HepG2 (cell line): Measurements from ENCODE around the gene TIMM44. TPM values are rescaled to one million over a fixed set of nuclear protein-coding genes. Genes with fewer than 3 reads are reported as not detected.
A peak's percentile ranks its signal among the peaks of the same experiment; 100 is the strongest.

Experiments used
- ATAD3A ChIP-seq: sonication (generic); formaldehyde crosslinking; IDR thresholded peaks from 2 replicates; pipeline ENCODE4 v1.4.0; 2020; ENCODE audit warnings: missing genetic modification reagents
- CEBPG ChIP-seq: IDR thresholded peaks from 2 replicates; pipeline ENCODE4 v1.6.1; 2016
- KDM1A ChIP-seq: IDR thresholded peaks from 2 replicates; pipeline ENCODE4 v1.6.1; 2016; ENCODE audit warnings: missing compliant biosample characterization
- KLF6 ChIP-seq: IDR thresholded peaks from 2 replicates; pipeline ENCODE4 v1.8.0; 2016; ENCODE audit warnings: missing biosample characterization, missing genetic modification reagents
- NFE2 ChIP-seq: sonication (generic); formaldehyde crosslinking; IDR thresholded peaks from 2 replicates; pipeline ENCODE4 v1.4.0; 2020; ENCODE audit warnings: missing genetic modification reagents
- POLR2A ChIP-seq, 2 experiments: IDR thresholded peaks; 2 replicates each; pipeline ENCODE4 v1.6.1; 2011; ENCODE audit warnings: low read depth in 2 of 2, low read length in 2 of 2, mild to moderate bottlenecking in 1 of 2, moderate library complexity in 1 of 2; ENCODE audit not compliant: insufficient read depth in 1 of 2
- POLR2AphosphoS2 ChIP-seq: IDR thresholded peaks from 2 replicates; pipeline ENCODE4 v1.6.1; 2011; ENCODE audit warnings: low read depth, low read length, improper control_type of control experiment
- SP140L ChIP-seq: sonication (generic); formaldehyde crosslinking; IDR thresholded peaks from 2 replicates; pipeline ENCODE4 v1.4.0; 2020; ENCODE audit warnings: missing genetic modification reagents, borderline replicate concordance
- TERF1 ChIP-seq: sonication (generic); formaldehyde crosslinking; IDR thresholded peaks from 2 replicates; pipeline ENCODE4 v1.8.0; 2022; ENCODE audit warnings: mild to moderate bottlenecking, missing genetic modification reagents, moderate library complexity
- U2AF2 ChIP-seq: fragments of 200-400 bp; formaldehyde crosslinking; IDR thresholded peaks from 2 replicates; pipeline ENCODE4 v1.6.1; 2017; ENCODE audit warnings: low read depth, mild to moderate bottlenecking, low read length
- ZBTB34 ChIP-seq: sonication (generic); formaldehyde crosslinking; IDR thresholded peaks from 2 replicates; pipeline ENCODE4 v1.8.0; 2022; ENCODE audit warnings: mild to moderate bottlenecking, missing genetic modification reagents
- ZBTB37 ChIP-seq: sonication (generic); formaldehyde crosslinking; IDR thresholded peaks from 2 replicates; pipeline ENCODE4 v1.4.0; 2020; ENCODE audit warnings: mild to moderate bottlenecking, missing genetic modification reagents
- ZBTB46 ChIP-seq: sonication (generic); formaldehyde crosslinking; IDR thresholded peaks from 2 replicates; pipeline ENCODE4 v1.4.0; 2020; ENCODE audit warnings: mild to moderate bottlenecking, missing genetic modification reagents, borderline replicate concordance
- ZFY ChIP-seq: sonication (generic); formaldehyde crosslinking; IDR thresholded peaks from 2 replicates; pipeline ENCODE4 v1.4.0; 2020; ENCODE audit warnings: missing genetic modification reagents
- ZNF280D ChIP-seq: sonication (generic); formaldehyde crosslinking; IDR thresholded peaks from 2 replicates; pipeline ENCODE4 v1.5.1; 2020; ENCODE audit warnings: mild to moderate bottlenecking, missing genetic modification reagents
- ZNF383 ChIP-seq: sonication (generic); formaldehyde crosslinking; IDR thresholded peaks from 2 replicates; pipeline ENCODE4 v1.4.0; 2020; ENCODE audit warnings: missing genetic modification reagents, mild to moderate bottlenecking, borderline replicate concordance
- ZNF580 ChIP-seq: IDR thresholded peaks from 2 replicates; pipeline ENCODE4 v1.6.1; 2016; ENCODE audit warnings: low read depth, borderline replicate concordance
- ZNF605 ChIP-seq: sonication (generic); formaldehyde crosslinking; IDR thresholded peaks from 2 replicates; pipeline ENCODE4 v1.8.0; 2022; ENCODE audit warnings: mild to moderate bottlenecking, missing genetic modification reagents
- ZNF839 ChIP-seq: sonication (generic); formaldehyde crosslinking; IDR thresholded peaks from 2 replicates; pipeline ENCODE4 v1.4.0; 2020; ENCODE audit warnings: missing genetic modification reagents, mild to moderate bottlenecking, borderline replicate concordance
- ZSCAN9 ChIP-seq: IDR thresholded peaks from 2 replicates; pipeline ENCODE4 v1.6.1; 2016; ENCODE audit warnings: borderline replicate concordance
- polyA plus RNA-seq, 8 experiments: library from polyadenylated mRNA; depleted of rRNA in 3 of 8; stranded (reverse) in 7 of 8; unstranded in 1 of 8; fragments of >200 nt; fragmentation: Illumina TruSeq in 4 of 8; extraction: Trizol in 4 of 8; gene quantifications; 2 replicates each; pipeline versions ENCODE4 v1.2.1 to v1.2.3, GENCODE V29; 2011 to 2016; ENCODE audit warnings: low read depth in 4 of 8, missing spikeins in 1 of 8, mixed read lengths in 1 of 8; ENCODE audit not compliant: insufficient read depth in 1 of 8
- total RNA-seq, 5 experiments: library from RNA; depleted of rRNA; stranded (reverse); fragments of >200 nt; fragmentation: Illumina TruSeq; extraction: Trizol; gene quantifications; 2 replicates each; pipeline ENCODE4 v1.2.3, GENCODE V29; 2016; ENCODE audit warnings: low read depth in 1 of 5

TIMM44 gene
- total and polyA plus RNA-seq, 2 of the 13 experiments (the other 11 are each of a cell fraction or from before 2014, with no cell fraction given), result 42.9 to 72.6 TPM

- TF ChIP-seq KDM1A, result no peak
- no peak for TF ChIP-seq TERF1 (CRISPR knock-in tag)
- no peak for TF ChIP-seq SP140L (CRISPR knock-in tag)
- no peak for TF ChIP-seq ZFY (CRISPR knock-in tag)
- 0 out of 4 replicates have a peak, but pooled peaks of 1 of the 2 experiments have one; percentile 29 for TF ChIP-seq POLR2A (IDR thresholded peaks at IDR 0.05; ENCODE audit: insufficient read depth in 1 of 2, low read depth in 2 of 2, low read length in 2 of 2)
- no peak for TF ChIP-seq KLF6 (CRISPR knock-in tag)
- TF ChIP-seq ZBTB37, result no peak
- no peak for TF ChIP-seq ZNF839 (CRISPR knock-in tag)
- no peak for TF ChIP-seq U2AF2
- no peak for TF ChIP-seq ZSCAN9
- TF ChIP-seq ZNF280D, result no peak
- peak; percentile 50; the same call in 1 of the 2 replicates for TF ChIP-seq ZNF605 (CRISPR knock-in tag)
- no peak for TF ChIP-seq ZBTB34 (CRISPR knock-in tag)
- no peak for TF ChIP-seq ZNF383 (CRISPR knock-in tag)
- TF ChIP-seq ATAD3A, result no peak
- TF ChIP-seq CEBPG (CRISPR knock-in tag), result no peak
- TF ChIP-seq ZBTB46 (CRISPR knock-in tag), result no peak
- TF ChIP-seq NFE2, result no peak
- no peak for TF ChIP-seq ZNF580
- no peak for TF ChIP-seq POLR2AphosphoS2
These were observed 28.0 kb downstream of the TIMM44 start (continued) for GRCh38 chr19:7915250-7916102.
